G401 (cell line): ENCODE data around the gene RBPMS2. TPM values are rescaled to one million over a fixed set of nuclear protein-coding genes. Genes with fewer than 3 reads are reported as not detected.
"Not testable (repeated sequence)": the region's sequence is repeated elsewhere in the genome, so short reads cannot be mapped to it uniquely, and the experiment has no call there.

Experiments
- DNase-seq: peaks from one replicate; pipeline ENCODE4 v3.0.0-alpha.2; 2015; ENCODE audit warnings: low spot score
- in situ Hi-C: cut with HindIII; loops from 2 replicates; pipeline ENCODE4 v1.10.0; 2016; ENCODE audit warnings: low sequenced_read_pairs, mixed read lengths
- total RNA-seq: library from RNA; depleted of rRNA; stranded (reverse); fragments of >200 nt; shearing (Covaris generic); gene quantifications from 2 replicates; pipeline ENCODE4 v1.2.3, GENCODE V29; 2014

Gene RBPMS2
- total RNA-seq, 1 experiment from 2014 or later = 0.27 TPM

DNA sequence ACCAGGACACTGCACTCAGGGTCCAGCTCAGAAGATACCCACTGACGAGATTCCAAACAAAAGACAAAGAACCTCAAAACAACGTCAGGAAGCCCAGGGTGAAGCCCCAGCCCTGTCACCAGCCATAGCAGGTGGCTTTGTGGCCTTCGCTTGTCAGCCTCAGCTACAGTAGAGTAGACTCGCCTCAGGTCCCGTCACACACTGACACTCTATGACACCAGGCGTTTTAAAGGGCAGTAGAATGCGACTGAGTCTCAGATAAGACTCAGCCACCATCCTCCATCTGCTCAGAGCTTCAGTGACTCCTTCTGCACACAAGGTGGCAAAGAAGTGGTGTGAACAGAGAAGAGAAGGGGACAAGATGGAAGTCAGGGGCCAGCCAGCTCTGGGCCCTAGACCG lies 12.8 kb downstream of the RBPMS2 start:
- no peak for DNase-seq
- in situ Hi-C loops = no loop called here

DNA sequence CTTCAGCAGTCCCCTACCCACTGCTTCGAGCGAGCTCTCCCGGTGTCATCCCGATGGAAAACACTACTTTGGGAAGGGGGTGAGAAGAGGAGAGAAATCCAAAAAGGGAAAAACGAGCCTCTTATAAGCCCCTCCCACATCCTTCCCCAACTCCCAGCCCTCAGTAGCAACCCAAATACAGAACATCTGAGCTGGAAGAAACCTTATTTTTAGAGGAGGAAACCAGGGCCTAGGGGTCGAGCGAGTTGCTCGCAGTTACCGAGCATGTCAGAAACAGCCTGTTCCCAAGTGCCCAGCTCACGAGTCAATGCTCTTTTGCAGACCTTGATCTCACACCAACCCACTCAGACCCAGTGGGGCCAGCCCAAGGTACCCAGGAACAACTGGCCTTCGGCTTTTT lies 14.2 kb downstream of the RBPMS2 start:
- DNase-seq = no peak
- in situ Hi-C loops = no loop called here

DNA sequence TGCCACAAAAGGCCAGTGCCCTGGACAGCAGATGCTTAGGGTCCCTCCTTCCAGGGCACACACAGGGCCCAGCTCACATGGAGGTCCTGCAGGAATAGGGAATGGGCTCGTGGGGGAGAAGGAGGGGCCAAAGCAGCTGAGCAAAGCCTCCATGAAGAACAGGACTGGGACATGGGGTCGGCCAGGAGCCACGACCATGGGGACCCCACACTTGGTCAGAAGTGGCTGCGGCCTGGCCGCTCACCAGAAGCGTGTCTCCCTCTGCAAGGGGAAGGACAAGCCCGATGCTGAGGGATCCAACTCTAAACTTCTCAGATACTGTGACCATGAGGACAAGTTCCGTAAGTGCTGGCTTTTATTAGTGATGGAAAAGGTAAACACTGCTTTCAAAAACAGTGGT lies 15.3 kb downstream of the RBPMS2 start:
- in situ Hi-C loops = no loop called here

DNA sequence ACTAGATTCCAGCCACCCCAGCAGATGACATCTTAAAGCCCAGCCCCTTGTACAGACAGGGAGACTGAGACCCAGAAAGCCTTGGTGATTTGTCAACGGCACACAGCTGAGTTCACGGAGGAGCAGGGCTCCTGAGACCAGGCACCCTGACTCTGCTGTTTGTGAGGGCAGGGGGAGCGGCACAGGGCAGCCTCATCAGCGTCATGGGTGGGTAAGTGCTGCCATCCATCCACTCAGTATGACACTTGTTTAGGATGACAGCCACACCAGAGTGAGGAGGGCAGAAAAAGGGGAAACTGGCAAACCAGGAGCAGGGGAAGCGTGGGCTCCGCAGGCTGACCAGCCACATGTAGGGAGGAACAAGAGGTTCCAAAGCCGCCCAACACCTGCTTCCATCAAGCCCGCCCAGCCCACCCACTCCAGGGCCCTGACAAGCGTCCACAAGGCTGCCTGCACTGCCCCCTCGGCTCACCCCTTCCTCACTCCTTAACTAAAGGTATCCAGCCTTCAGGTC lies 19.9 kb downstream of the RBPMS2 start:
- in situ Hi-C loops = no loop called here
- no peak for DNase-seq

More for the DNA sequence above, 15.3 kb downstream of the RBPMS2 start:
- DNase-seq = no peak

DNA sequence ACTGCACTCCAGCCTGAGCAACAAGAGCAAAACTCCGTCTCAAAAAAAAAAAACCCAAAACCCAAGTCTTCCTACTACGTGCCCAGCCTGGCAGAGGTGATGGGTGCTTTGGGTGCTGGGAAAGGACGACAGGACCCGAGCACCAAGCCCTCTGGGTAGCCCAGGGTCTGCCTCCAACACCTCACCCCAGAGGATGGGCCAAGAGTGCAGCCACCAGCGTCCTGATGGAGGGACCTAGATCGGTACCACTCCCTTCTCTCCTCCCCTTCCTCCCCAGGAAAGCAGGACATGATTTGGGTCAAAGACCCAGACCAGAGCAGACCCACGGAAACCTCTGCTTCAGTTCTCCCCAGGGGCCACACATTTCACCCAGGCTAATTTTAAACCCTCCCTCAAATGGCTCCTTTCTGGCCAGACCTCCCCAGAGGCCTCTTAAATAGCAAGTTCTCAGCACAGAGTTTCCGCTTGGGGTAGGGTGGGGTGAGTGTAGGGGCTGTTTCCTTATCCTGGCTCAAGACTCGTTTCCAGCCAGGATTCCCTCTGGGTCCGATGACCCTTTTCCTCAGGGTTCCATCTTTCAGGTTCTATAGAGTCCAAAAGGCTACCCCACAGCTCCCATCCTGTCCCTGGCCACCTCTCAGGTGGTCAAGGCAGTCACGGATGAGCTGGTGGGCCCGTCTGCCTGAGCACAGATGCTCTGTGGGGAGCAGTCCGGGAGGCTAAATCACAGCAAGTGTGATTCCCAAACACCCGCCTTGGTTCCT lies 20.5 kb downstream of the RBPMS2 start:
- in situ Hi-C loops = no loop called here
- no peak for DNase-seq

DNA sequence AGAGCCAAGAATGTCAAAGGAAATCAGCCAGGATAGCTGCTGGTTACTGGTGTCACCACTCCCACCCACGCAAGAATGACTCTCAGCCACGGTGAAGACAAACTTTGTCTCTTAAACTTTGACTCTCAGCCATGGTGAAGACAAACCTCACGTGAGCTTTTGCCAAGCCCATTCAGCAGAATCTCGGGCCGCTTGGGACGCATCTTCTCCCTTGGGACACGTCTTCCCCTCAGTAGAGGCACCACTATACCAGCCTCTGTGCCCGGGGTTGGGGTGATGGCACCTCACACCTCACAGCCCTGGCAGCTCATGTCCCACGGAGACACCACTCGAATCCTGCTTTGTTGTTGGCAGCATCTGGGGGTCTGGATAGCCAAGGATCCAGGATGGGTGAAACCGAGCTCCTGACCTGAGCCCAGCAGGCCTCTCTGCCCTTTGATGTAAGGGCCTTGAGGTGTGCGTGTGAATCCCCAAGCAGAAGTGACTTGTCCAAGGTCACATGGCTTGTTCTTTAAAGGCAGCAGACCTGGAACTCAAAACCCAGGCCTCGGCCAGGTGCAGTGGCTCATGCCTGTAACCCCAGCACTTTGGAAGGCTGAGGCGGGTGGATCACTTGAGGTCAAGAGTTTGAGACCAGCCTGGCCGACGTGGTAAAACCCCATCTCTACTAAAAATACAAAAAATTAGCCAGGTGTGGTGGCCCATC lies 21.8 kb downstream of the RBPMS2 start:
- no peak for DNase-seq
- in situ Hi-C loops = no loop called here

DNA sequence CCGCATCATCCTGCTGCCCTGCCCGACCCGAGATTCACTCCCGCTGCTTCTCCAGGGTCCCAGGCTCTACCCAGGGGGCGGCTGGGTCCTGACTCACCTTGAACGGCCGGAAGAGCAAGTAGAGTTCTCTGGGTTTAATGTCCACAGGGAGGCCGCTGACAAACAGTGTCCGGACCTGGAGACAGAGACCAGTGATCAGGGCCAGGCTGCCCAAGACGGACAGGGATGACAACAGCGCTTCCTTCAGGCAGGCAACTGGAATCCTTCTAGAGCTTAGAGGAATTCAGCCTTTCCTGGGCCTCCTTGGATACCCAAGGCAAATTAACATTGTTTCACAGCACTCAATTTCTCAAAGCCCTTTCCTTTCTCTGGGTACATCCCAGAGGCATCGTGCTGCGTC lies 23.9 kb downstream of the RBPMS2 start:
- in situ Hi-C loops = no loop called here
- DNase-seq = no peak

DNA sequence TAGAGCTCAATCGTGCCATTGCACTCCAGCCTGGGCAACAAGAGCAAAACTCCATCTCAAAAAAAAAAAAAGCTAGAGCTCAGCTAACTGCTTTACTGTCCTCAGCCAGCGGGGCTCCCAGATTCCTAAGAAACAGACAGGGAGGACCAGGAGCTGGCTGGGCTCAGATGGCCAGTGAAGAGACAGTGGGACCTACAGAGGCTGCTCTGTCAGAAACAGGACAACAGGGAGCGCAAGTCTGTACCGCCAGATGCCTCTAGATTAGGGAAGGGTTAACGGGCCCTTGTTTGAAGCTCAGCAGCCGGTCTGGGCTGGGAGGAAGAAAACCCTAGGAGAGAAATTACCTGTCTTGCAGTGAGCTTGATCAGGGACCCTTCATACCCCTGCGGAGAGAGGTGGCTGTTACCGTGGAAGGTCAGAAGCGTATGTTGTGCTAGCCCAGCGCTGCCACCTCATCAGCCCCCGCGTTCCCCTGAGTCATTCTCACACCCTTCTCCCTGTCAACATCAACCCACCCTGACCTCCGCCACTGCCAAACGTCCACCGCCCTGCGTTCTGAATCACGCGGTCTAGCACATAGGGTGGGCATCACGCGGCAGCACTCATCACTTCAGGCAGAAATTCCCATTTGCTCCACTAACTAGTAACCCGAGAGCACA lies 25.3 kb downstream of the RBPMS2 start:
- in situ Hi-C loops = no loop called here
- DNase-seq = peak; percentile 20

DNA sequence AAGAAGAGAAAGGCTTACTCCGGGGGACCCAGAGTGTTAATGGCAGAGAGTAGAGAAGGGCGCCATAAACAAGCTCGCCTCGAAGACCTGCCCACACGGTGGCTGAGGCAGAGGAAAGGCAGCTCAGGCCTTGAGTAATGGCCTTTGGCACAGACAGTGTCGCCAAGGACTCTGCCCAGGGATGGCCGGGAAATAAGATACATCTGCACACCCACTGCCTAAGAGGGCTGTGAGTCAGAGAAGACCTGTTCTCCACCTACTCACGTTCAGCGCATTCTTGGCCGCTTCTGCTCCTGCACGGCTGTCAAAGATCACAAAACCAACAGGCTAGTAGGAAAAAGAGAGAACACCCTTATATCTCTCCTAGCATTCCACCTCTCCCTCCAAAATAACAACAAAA lies 26.2 kb downstream of the RBPMS2 start:
- in situ Hi-C loops = no loop called here
- DNase-seq = no peak

DNA sequence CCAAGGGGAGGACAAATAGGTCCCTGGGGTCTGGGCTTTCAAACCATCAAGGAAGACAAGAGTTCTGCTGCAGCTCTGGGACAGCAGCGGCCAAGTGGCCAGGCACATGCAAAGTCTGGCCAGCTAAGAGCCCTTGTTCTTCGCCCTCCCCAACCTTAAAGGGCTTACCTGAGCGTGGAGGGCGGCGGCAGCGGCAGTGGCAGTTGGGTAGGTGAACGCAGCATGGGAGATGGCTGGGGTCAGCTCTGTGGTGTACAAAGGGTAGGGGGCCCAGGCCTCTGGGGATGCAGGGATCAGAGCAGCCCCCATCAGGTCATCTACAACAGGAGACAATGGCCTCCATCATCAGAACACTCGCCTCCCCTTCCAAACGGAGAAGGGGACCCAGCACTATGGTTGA lies 27.1 kb downstream of the RBPMS2 start:
- DNase-seq = no peak
- in situ Hi-C loops = no loop called here

DNA sequence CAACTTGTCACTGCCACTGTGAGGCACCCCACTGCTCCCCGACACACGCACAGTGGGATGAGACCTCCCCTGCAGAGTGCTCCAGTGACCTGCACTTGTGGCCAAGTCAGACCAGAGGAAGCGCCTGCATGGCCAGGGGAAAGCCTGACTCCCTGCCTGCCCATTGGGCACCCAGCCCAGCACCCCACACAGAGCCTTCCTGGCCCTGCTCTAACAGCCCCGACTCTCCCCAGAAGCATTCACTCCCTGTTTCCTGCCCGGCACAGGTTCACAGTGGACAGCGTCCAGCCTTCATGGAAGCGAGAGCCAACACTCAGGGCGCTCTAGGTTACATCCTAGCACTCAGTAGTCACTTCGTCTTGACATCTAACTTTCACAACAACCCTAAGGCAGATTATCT lies 27.8 kb downstream of the RBPMS2 start:
- peak; percentile 27 for DNase-seq
- in situ Hi-C loops = no loop called here

DNA sequence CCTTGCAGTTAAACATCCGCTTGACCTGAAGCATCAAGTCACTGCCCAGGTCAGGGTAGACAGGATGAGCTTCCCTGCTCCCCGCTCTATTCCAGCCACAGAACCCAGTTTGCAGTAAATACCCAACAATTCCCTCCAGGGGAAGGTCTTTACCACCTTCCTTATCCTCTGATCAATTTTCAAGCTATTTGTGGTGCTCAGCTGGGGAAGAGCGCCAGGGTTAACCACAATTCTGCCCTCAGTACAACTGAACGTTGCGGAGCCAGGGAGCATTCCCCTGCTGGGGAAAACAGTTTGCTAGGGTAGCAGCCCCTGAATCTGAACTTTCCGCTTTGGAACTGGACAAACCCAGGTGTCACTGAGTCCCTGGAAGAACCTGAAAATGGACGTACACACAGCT lies 28.5 kb downstream of the RBPMS2 start:
- no peak for DNase-seq
- in situ Hi-C loops = no loop called here

DNA sequence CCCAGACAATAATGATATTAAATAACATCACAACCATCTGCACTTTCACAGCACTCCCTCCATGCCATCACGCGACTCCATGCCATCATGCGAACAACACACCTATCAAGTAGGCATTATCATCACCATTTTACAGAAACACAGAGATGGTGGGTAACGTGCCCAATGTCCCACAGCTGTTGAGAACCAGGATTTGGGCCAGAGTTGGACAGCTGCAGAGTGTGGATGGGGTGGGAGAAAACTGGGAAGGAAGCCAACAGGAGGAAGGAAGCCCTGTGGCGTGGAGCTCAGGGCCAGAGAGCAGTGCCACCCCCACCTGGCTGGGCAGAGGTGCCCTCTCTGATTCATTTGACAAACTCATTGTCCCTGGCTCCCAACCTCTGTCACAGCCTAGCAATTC lies 29.0 kb downstream of the RBPMS2 start:
- DNase-seq = no peak
- in situ Hi-C loops = no loop called here

DNA sequence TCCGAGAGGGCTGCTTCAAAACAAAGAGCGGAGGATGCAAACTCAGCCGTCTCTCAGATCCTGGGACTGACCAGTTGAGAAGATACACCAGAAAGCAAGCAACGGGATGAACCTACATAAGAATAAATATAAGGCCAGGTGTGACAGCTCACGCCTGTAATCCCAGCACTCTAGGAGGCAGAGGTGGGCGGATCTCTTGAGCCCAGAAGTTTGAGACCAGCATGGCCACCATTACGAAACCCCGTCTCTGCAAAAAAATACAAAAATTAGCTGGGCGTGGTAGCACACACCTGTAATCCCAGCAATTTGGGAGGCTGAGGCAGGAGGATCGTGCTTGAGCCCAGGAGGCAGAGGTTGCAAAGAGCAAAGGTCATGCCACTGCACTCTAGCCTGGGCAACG lies 31.7 kb downstream of the RBPMS2 start:
- in situ Hi-C loops = no loop called here
- DNase-seq = no peak

DNA sequence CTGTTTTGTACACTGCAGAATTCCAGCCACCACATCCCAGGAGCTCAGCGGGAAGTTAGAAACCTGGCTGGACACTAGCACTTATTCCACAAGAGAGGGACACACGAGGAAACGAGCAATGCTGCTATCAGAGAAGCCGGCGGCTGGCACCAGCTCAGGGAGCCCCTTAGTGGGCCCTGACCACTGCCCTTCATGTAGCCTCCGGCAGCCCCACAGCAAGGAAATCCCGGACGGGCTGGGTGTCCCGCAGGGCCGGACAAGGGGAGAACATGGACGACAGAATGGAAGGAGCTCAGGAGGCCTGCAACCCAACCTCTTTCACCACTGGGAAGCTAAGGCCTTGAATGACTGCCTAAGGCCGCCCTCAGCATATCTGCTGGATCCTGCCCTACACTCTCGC lies 32.5 kb downstream of the RBPMS2 start:
- in situ Hi-C loops = no loop called here
- no peak for DNase-seq

DNA sequence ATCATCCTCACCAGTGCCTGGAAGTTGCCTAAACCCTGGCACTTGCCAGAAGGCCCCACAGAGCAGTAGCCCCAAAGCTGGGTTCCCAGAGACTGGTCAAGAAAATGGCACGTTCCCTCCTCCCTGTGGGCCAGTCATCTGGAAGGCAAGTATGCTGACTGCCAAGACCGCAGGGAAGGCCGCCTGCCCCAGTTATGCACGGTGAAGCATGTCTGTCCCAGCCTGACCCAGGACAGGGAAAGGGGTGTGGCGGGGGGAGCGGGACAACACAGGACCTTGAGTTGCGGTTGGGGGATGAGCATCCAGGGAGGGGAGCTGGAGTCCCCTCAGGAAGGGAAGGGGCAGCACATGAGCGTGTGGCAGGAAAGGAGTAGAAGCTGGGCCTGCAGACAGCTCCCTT lies 33.0 kb downstream of the RBPMS2 start:
- DNase-seq = no peak
- in situ Hi-C loops = no loop called here

DNA sequence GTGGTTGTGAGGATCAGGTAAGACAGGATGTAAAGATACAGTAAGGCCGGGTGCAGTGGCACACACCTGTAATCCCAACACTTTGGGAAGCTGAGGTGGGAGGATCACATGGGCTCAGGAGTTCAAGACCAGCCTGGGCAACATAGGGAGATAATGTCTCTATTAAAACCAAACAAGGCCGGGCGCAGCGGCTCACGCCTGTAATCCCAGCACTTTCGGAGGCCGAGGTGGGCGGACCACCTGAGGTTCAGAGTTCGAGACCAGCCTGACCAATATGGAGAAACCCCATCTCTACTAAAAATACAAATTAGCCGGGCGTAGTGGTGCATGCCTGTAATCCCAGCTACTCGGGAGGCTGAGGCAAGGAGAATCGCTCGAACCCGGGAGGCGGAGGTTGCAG lies 33.7 kb downstream of the RBPMS2 start:
- in situ Hi-C loops, DNase-seq: not testable (repeated sequence)

DNA sequence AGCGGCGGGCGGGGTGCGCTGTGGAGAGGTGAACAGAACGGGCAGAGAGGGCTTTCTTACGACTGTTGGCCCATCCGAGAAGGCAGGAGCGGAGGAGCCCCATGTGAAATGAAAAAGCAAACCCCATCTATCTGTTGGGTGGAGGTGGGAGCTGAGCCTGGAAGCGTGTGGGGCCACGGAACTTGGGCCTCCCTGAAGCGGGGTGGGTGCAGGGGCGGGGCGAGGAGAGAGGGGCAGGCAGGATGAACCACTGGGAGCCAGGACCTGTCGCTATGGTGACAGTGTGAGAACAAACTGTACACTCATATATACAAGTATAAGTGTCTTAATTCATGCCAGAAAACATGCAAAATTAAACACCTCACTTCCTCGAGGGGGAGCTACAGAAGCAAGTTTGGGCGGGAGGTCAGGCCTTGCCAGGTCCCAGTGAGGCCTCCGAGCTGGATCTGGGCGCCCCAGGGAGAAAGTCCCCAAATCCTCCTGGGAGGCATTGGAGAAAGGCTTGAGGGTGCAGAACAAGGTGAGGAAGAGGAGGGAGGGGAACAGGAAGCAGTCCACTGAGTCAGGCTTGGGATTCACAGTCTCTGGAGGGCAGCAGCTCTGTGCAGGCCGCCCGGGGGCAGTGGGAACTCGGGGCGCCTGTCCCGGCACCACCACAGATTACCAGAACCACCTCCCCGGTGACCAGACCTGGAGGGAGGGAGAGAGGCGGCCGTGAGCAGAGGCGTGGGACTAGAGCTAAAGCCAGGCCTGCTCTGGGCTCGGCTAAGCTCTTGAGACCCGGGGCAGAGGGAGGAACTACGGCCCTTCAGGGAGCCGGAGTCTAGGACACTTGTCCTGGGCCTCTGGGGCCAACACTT lies 34.8 kb downstream of the RBPMS2 start:
- in situ Hi-C loops = no loop called here
- DNase-seq = no peak

DNA sequence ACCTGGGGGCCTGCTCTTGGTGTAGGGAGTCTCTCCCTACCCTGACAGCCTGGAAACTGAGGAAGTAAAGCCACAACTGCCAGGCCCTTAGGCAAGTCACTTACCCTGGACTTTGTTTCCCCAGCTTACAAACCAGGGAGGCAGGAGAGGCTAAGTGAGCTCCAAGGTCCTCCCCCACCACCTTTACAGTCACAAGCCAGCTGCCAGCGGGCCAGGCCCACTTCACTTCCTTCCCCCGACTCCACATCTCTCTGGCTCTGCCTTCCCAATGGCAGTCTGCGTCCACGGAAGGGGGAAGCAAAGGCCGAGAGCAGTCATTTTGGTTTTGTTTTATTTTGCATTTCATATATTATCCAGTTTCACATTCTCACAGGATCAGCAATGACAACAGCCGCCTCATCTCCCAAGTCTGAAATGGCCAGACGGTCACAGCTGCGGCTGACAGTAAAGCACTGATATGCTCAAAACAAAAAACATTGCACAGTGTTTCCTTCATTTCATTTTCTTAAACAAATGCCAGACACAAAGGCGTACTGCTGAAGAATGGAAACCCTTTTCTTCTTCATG lies 35.7 kb downstream of the RBPMS2 start:
- DNase-seq = no peak
- in situ Hi-C loops = no loop called here
